HepG2 (cell line): ENCODE data around the gene PRSS8. TPM values are rescaled to one million over a fixed set of nuclear protein-coding genes. Genes with fewer than 3 reads are reported as not detected.

Source experiments
- CC2D1A ChIP-seq: sonication (generic); formaldehyde crosslinking; IDR thresholded peaks from 2 replicates; pipeline ENCODE4 v1.8.1; 2023; ENCODE audit warnings: mild to moderate bottlenecking, missing genetic modification reagents
- ELF1 ChIP-seq: sonication (generic); formaldehyde crosslinking; IDR thresholded peaks from 2 replicates; pipeline ENCODE4 v1.4.0; 2020; ENCODE audit warnings: missing genetic modification reagents
- FOXM1 ChIP-seq: sonication (generic); formaldehyde crosslinking; IDR thresholded peaks from 2 replicates; pipeline ENCODE4 v1.5.0; 2020; ENCODE audit warnings: missing genetic modification reagents
- GZF1 ChIP-seq: sonication (generic); formaldehyde crosslinking; IDR thresholded peaks from 2 replicates; pipeline ENCODE4 v1.5.1; 2020; ENCODE audit warnings: mild to moderate bottlenecking, missing genetic modification reagents
- TP53 ChIP-seq: sonication (generic); formaldehyde crosslinking; conservative IDR thresholded peaks from 2 replicates; pipeline ENCODE4 v1.4.0; 2020; ENCODE audit warnings: missing genetic modification reagents
- ZBTB21 ChIP-seq: sonication (generic); formaldehyde crosslinking; IDR thresholded peaks from 2 replicates; pipeline ENCODE4 v1.4.0; 2020; ENCODE audit warnings: missing genetic modification reagents
- ZFP90 ChIP-seq: sonication (generic); formaldehyde crosslinking; IDR thresholded peaks from 2 replicates; pipeline ENCODE4 v1.8.0; 2022; ENCODE audit warnings: missing genetic modification reagents, mild to moderate bottlenecking, inconsistent platforms, borderline replicate concordance
- ZNF10 ChIP-seq: sonication (generic); formaldehyde crosslinking; IDR thresholded peaks from 2 replicates; pipeline ENCODE4 v1.4.0; 2020; ENCODE audit warnings: mild to moderate bottlenecking, low read depth, missing genetic modification reagents, borderline replicate concordance
- ZNF234 ChIP-seq: sonication (generic); formaldehyde crosslinking; conservative IDR thresholded peaks from 2 replicates; pipeline ENCODE4 v1.5.1; 2020; ENCODE audit warnings: mild to moderate bottlenecking, missing genetic modification reagents
- ZNF564 ChIP-seq: sonication (generic); formaldehyde crosslinking; IDR thresholded peaks from 2 replicates; pipeline ENCODE4 v1.8.1; 2023; ENCODE audit warnings: mild to moderate bottlenecking, missing genetic modification reagents
- ZNF569 ChIP-seq: sonication (generic); formaldehyde crosslinking; IDR thresholded peaks from 2 replicates; pipeline ENCODE4 v1.5.0; 2020; ENCODE audit warnings: mild to moderate bottlenecking, missing genetic modification reagents, moderate library complexity, borderline replicate concordance
- polyA plus RNA-seq, 8 experiments: library from polyadenylated mRNA; depleted of rRNA in 3 of 8; stranded (reverse) in 7 of 8; unstranded in 1 of 8; fragments of >200 nt; fragmentation: Illumina TruSeq in 4 of 8; extraction: Trizol in 4 of 8; gene quantifications; 2 replicates each; pipeline versions ENCODE4 v1.2.1 to v1.2.3, GENCODE V29; 2011 to 2016; ENCODE audit warnings: low read depth in 4 of 8, missing spikeins in 1 of 8, mixed read lengths in 1 of 8; ENCODE audit not compliant: insufficient read depth in 1 of 8
- total RNA-seq, 5 experiments: library from RNA; depleted of rRNA; stranded (reverse); fragments of >200 nt; fragmentation: Illumina TruSeq; extraction: Trizol; gene quantifications; 2 replicates each; pipeline ENCODE4 v1.2.3, GENCODE V29; 2016; ENCODE audit warnings: low read depth in 1 of 5
- TF ChIP-seq, protein P1 (sequence below): sonication (generic); formaldehyde crosslinking; IDR thresholded peaks from 2 replicates; pipeline ENCODE4 v1.4.0; 2020; ENCODE audit warnings: missing genetic modification reagents
- TF ChIP-seq, protein P2 (sequence below): sonication (generic); formaldehyde crosslinking; IDR thresholded peaks from 2 replicates; pipeline ENCODE4 v1.9.0; 2022; ENCODE audit warnings: missing genetic modification reagents, mild to moderate bottlenecking, borderline replicate concordance
- TF ChIP-seq, protein P3 (sequence below): IDR thresholded peaks from 2 replicates; pipeline ENCODE4 v1.6.1; 2018; ENCODE audit warnings: missing genetic modification reagents, mild to moderate bottlenecking, missing compliant biosample characterization
- TF ChIP-seq, protein P4 (sequence below): sonication (generic); formaldehyde crosslinking; conservative IDR thresholded peaks from 2 replicates; pipeline ENCODE4 v1.8.0; 2022; ENCODE audit warnings: low read depth, missing genetic modification reagents
- TF ChIP-seq, protein P5 (sequence below): sonication (generic); formaldehyde crosslinking; conservative IDR thresholded peaks from 2 replicates; pipeline ENCODE4 v1.4.0; 2020; ENCODE audit warnings: missing genetic modification reagents

The PRSS8 gene
- total and polyA plus RNA-seq, 2 of the 13 experiments (the other 11 are each of a cell fraction or from before 2014, with no cell fraction given), result 2.6 to 7.2 TPM

DNA sequence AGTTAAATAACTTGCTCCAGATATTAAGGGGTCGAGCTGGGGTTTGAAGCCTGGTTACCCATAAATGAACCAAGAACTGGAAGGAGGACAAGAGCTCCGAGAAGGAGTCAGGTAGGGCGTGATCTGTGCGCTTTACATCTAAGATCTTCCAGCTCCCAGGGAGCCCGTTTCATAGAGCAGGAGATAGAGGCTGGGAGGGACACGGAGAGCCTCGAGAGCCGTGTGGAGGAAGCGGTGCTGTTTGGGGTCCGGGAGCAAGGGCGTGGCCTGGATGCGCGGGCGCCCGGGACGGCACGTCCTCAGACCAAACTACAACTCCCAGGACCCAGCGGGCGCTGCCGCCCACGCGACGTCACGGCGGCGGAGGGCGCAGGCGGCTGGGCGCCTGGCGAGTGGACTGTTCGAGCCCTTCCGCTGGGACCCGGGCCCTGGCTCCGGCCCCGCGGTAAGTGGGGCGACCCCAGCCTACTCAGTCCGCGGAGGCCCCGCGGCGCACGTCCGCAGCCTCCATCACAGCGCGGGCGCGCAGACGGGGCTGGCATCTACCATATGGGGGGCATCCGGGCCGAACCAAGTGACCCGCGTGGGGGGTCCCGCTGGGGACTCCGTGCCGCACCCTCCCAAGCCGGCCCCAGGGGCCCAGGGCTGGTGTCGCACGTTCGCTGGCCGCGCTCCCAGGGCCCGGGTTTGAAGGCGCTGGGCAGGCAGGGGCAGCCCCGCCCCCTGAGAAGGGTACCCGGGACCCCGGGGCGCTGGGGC is 27.3 kb downstream of the PRSS8 start, which contains the start of gene BCKDK (continued):
- TF ChIP-seq, protein P1, sequence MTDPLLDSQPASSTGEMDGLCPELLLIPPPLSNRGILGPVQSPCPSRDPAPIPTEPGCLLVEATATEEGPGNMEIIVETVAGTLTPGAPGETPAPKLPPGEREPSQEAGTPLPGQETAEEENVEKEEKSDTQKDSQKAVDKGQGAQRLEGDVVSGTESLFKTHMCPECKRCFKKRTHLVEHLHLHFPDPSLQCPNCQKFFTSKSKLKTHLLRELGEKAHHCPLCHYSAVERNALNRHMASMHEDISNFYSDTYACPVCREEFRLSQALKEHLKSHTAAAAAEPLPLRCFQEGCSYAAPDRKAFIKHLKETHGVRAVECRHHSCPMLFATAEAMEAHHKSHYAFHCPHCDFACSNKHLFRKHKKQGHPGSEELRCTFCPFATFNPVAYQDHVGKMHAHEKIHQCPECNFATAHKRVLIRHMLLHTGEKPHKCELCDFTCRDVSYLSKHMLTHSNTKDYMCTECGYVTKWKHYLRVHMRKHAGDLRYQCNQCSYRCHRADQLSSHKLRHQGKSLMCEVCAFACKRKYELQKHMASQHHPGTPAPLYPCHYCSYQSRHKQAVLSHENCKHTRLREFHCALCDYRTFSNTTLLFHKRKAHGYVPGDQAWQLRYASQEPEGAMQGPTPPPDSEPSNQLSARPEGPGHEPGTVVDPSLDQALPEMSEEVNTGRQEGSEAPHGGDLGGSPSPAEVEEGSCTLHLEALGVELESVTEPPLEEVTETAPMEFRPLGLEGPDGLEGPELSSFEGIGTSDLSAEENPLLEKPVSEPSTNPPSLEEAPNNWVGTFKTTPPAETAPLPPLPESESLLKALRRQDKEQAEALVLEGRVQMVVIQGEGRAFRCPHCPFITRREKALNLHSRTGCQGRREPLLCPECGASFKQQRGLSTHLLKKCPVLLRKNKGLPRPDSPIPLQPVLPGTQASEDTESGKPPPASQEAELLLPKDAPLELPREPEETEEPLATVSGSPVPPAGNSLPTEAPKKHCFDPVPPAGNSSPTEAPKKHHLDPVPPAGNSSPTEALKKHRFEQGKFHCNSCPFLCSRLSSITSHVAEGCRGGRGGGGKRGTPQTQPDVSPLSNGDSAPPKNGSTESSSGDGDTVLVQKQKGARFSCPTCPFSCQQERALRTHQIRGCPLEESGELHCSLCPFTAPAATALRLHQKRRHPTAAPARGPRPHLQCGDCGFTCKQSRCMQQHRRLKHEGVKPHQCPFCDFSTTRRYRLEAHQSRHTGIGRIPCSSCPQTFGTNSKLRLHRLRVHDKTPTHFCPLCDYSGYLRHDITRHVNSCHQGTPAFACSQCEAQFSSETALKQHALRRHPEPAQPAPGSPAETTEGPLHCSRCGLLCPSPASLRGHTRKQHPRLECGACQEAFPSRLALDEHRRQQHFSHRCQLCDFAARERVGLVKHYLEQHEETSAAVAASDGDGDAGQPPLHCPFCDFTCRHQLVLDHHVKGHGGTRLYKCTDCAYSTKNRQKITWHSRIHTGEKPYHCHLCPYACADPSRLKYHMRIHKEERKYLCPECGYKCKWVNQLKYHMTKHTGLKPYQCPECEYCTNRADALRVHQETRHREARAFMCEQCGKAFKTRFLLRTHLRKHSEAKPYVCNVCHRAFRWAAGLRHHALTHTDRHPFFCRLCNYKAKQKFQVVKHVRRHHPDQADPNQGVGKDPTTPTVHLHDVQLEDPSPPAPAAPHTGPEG (CRISPR knock-in tag), result no peak
- TF ChIP-seq ELF1, result peak; percentile 42
- no peak for TF ChIP-seq GZF1 (CRISPR knock-in tag)
- no peak for TF ChIP-seq ZNF569 (CRISPR knock-in tag)
- TF ChIP-seq ZNF10 (CRISPR knock-in tag), result no peak
- TF ChIP-seq ZNF564 (CRISPR knock-in tag), result peak; percentile 18; the same call in 1 of the 2 replicates
- TF ChIP-seq, protein P2, sequence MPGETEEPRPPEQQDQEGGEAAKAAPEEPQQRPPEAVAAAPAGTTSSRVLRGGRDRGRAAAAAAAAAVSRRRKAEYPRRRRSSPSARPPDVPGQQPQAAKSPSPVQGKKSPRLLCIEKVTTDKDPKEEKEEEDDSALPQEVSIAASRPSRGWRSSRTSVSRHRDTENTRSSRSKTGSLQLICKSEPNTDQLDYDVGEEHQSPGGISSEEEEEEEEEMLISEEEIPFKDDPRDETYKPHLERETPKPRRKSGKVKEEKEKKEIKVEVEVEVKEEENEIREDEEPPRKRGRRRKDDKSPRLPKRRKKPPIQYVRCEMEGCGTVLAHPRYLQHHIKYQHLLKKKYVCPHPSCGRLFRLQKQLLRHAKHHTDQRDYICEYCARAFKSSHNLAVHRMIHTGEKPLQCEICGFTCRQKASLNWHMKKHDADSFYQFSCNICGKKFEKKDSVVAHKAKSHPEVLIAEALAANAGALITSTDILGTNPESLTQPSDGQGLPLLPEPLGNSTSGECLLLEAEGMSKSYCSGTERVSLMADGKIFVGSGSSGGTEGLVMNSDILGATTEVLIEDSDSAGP (CRISPR knock-in tag), result peak; percentile 89
- no peak for TF ChIP-seq TP53 (CRISPR knock-in tag)
- TF ChIP-seq, protein P3, sequence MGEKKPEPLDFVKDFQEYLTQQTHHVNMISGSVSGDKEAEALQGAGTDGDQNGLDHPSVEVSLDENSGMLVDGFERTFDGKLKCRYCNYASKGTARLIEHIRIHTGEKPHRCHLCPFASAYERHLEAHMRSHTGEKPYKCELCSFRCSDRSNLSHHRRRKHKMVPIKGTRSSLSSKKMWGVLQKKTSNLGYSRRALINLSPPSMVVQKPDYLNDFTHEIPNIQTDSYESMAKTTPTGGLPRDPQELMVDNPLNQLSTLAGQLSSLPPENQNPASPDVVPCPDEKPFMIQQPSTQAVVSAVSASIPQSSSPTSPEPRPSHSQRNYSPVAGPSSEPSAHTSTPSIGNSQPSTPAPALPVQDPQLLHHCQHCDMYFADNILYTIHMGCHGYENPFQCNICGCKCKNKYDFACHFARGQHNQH (CRISPR knock-in tag), result peak; percentile 66; the same call in 1 of the 2 replicates
- no peak for TF ChIP-seq ZNF234 (CRISPR knock-in tag)
- TF ChIP-seq, protein P4, sequence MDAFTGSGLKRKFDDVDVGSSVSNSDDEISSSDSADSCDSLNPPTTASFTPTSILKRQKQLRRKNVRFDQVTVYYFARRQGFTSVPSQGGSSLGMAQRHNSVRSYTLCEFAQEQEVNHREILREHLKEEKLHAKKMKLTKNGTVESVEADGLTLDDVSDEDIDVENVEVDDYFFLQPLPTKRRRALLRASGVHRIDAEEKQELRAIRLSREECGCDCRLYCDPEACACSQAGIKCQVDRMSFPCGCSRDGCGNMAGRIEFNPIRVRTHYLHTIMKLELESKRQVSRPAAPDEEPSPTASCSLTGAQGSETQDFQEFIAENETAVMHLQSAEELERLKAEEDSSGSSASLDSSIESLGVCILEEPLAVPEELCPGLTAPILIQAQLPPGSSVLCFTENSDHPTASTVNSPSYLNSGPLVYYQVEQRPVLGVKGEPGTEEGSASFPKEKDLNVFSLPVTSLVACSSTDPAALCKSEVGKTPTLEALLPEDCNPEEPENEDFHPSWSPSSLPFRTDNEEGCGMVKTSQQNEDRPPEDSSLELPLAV (CRISPR knock-in tag), result no peak
- TF ChIP-seq ZBTB21, result peak; percentile 0; the same call in 1 of the 2 replicates
- TF ChIP-seq, protein P5, sequence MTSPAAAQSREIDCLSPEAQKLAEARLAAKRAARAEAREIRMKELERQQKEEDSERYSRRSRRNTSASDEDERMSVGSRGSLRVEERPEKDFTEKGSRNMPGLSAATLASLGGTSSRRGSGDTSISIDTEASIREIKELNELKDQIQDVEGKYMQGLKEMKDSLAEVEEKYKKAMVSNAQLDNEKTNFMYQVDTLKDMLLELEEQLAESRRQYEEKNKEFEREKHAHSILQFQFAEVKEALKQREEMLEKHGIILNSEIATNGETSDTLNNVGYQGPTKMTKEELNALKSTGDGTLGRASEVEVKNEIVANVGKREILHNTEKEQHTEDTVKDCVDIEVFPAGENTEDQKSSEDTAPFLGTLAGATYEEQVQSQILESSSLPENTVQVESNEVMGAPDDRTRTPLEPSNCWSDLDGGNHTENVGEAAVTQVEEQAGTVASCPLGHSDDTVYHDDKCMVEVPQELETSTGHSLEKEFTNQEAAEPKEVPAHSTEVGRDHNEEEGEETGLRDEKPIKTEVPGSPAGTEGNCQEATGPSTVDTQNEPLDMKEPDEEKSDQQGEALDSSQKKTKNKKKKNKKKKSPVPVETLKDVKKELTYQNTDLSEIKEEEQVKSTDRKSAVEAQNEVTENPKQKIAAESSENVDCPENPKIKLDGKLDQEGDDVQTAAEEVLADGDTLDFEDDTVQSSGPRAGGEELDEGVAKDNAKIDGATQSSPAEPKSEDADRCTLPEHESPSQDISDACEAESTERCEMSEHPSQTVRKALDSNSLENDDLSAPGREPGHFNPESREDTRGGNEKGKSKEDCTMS, result no peak
- TF ChIP-seq ZFP90, result no peak; the same call in 1 of the 2 replicates
- TF ChIP-seq CC2D1A (CRISPR knock-in tag), result no peak
- TF ChIP-seq FOXM1 (CRISPR knock-in tag), result no peak
